Omental fat pad (tissue), 4 donors: ENCODE results near the gene TRIM36. TPM values are rescaled to one million over a fixed set of nuclear protein-coding genes. Genes with fewer than 3 reads are reported as not detected.

Source experiments
- ATAC-seq: fragments of 150-250 bp; one replicate; pipeline ENCODE4 v1.9.1; 2016; ENCODE audit warnings: mild to moderate bottlenecking, moderate library complexity; ENCODE audit not compliant: low FRiP score
- DNase-seq: peaks from one replicate; pipeline ENCODE4 v3.0.0-alpha.2; 2019; ENCODE audit warnings: low spot score
- CTCF ChIP-seq, 3 donors: fragments of 450-650 bp; IDR thresholded peaks; one replicate each; pipeline ENCODE4 v1.5.1; 2016 to 2017; ENCODE audit warnings: antibody characterized with exemption in 3 of 3, mild to moderate bottlenecking in 3 of 3, moderate library complexity in 2 of 3
- total RNA-seq, 4 donors: library from RNA; depleted of rRNA; stranded (reverse); fragments of >200 nt; gene quantifications; one replicate each; pipeline ENCODE4 v1.1.0, GENCODE V29; 2016

Gene TRIM36
- total RNA-seq, 4 donors from 2014 or later, result 0.46 to 1.9 (median 0.71) TPM

- ATAC-seq, result no peak
- no peak for TF ChIP-seq CTCF (IDR thresholded peaks at IDR 0.05)
- no peak for DNase-seq
Observed at GRCh38 chr5:115086473-115086872, 83.2 kb downstream of the TRIM36 start.

- ATAC-seq (no peak), DNase-seq (no peak)
- TF ChIP-seq CTCF (IDR thresholded peaks at IDR 0.05), result no peak
Observed at GRCh38 chr5:115084246-115084793, 85.4 kb downstream of the TRIM36 start.

DNA sequence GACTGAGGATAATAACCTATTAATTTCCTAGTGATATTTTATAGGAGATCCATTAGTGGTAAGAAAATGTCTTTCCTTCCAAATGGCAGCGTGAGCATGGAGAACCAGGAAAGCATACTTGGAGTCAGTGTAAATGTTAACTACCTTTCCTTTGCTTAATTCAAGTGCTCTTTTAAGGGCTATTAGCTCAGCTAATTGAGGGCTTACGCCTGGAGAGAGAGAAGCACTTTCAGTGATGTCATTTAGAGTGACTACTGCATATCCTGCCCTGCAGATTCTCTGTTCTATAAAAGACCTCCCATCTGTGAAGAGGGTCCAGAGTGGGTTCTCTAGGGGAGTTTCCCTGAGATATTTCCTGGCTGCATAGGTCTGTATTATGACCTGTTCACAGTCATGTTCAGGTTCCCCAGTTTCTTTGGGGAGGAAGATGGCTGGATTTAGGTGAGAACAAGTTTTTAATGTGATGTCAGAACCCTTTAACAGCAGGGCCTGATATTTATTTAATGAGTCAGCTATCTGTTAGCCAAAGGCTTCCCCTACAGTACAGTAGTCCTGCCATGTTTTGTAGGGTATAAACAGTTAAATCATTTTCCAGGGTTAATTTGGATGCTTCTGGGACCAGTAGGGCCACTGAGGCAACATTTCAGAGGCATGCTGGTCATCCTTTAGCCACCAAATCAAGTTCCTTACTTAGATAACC lies 89.6 kb downstream of the TRIM36 start:
- ATAC-seq, result no peak
- TF ChIP-seq CTCF (IDR thresholded peaks at IDR 0.05), result no peak

More for the DNA sequence above, 89.6 kb downstream of the TRIM36 start:
- no peak for DNase-seq

Other genes with a start within 250 kb of the TRIM36 start
- gene PGGT1B, start 93.0 kb upstream of the TRIM36 start, total RNA-seq, result 10 to 100 TPM in 2 of 4 donors, 1 to 10 TPM in 2; 6.8 to 14.5 (median 11.1) TPM
- gene CCDC112, start 126.7 kb upstream of the TRIM36 start, total RNA-seq, result 1 to 10 TPM; 2.6 to 9.1 (median 5.4) TPM